LoVo (cell line): ENCODE measurements around the gene CST8.
"Not testable (repeated sequence)": the region's sequence is repeated elsewhere in the genome, so short reads cannot be mapped to it uniquely, and the experiment has no call there.

ENCODE experiments used
- DNase-seq: peaks from one replicate; pipeline ENCODE4 v3.0.0-alpha.2; 2016; ENCODE audit warnings: low spot score

CST8 gene, protein sequence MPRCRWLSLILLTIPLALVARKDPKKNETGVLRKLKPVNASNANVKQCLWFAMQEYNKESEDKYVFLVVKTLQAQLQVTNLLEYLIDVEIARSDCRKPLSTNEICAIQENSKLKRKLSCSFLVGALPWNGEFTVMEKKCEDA

GRCh38 chr20:23490817-23491216 lies at the start of gene CST8:
Gene CST8 (plus strand): TSS chr20:23491117. CDS start chr20:23491668, 551 bp downstream.
- no peak for DNase-seq

DNA sequence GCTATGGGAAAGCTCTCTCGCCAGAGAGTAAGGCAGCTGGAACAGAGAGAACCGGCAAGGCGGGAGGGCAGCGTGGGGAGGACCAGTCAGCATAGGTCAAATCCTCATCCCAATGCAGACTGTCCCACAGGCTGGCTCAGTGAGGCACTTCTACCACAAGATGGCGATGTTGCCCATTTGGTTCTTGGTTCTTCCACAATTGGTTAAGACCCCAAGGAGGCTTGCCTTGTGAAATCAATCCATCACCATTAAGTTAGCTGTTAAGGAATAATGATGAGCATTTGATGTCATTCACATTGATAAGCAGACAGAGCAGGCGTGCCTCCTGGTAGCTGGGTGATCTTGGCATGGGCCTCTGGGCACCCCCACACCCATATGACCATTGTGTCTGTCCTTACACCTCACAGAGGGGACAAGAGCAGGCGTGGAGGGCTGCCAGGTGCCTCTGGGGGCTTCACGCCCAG lies 49.0 kb upstream of the CST8 start:
- DNase-seq = peak; percentile 53

DNA sequence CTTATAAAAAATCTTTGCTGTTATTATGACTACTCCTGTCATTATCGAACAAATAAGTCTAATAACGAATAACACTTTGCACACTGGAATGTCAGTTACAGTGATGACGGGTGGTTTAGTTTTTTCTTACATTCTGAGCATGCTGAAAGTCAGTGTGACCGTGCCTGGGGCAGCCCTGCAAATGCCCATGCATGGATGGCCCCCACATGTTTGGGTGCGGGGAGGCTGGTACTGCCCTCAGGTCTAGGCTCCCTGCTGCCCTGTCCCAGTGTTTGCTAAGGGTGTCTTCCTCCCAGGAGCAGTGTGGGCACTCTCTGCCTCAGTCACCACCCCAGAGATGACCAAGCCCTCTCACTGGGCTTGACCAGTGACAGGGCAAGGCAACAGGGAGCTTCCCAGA lies 48.5 kb upstream of the CST8 start:
- no peak for DNase-seq

GRCh38 chr20:23444859-23445258 lies 46.1 kb upstream of the CST8 start:
- DNase-seq = no peak

DNA sequence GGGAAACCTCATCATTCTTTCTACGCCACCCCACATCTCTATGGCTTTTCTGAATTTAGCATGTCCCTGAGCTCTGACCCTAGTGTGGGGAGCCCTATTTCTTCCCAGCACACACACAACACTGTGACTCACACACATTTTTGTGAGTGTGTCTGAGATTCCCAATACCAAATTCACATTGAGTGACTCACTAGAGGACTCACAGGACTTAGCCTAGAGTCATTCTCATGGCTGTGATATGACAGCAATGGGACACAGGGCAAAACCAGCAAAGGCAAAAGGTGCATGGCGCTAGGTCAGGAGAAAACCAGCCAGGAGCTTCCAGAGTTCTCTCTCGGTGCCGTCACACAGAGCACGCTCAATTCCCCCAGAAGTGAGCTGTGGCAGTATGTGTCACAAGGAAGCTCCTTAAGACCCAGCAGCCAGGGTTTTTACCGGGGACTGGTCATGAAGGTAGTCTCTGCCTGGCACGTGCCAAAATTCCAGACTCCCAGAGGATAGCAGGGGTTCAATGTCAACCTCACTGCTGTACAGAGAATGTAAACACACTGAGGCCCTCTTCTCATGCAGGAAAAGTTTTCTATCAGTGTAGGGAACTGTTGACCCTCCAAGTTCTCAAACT lies 45.2 kb upstream of the CST8 start:
- no peak for DNase-seq

GRCh38 chr20:23446505-23446904 lies 44.4 kb upstream of the CST8 start:
- no peak for DNase-seq

- DNase-seq = no peak
Observed at GRCh38 chr20:23448167-23448566, 42.8 kb upstream of the CST8 start.

DNA sequence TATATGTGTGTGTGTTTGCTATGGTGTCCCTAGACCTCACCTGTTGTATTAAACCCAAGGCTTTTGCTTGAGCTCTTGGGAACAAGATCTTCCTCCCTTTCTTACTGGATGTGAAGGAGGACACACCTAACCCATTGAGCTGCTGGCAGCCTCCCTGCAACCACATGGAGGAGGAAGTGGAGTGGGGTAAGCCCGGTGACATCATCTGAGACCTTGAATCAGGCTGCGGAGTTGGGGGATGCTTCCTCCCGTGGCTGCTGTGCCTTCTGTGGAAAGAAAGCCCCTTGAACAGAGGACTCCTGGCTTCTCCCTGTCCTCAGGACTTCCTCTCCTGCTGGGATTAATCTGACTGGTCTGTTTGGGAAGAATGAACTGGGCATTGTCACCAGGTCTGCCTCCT lies 41.5 kb upstream of the CST8 start:
- no peak for DNase-seq

DNA sequence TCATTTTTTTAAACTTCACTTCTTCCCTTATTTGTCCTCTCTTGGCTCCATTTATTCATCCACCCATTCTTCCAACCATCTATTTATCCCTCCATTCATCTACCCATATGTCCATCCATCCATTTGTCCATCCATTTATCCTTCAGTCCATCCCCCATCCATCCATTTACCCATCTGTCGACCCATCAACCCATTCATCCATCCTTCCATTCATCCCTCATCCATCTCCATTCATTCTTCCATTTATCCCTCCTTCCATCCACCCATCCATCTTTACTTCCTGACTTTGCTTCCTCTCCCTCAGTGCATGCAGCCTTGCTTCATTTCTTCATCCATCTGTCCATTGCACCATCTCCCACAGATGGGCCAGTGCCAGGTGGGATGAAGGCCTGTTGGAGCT lies 40.0 kb upstream of the CST8 start:
- DNase-seq = no peak

- DNase-seq = no peak
Observed at GRCh38 chr20:23451956-23452487, 38.9 kb upstream of the CST8 start.

DNA sequence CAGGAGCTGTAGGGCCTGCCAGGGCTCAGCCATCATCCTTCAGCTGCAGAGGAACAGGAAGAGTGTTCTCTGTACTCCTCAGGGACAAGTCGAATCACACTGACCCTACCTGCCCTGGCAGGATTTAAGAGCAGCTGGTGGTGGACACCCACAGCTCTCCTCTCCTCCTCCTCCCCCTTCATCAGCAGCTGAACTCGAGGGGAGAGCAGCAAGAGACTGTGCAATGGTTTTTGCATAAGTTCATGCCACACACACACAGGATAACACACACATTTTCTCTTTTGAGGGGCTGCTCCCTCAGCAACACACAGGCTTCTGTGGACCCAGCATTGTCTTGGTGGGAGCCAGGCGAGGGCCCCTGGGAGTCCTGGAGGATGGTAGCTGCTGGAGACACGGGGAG lies 38.1 kb upstream of the CST8 start, which contains the start of gene CST11:
TSS of gene CST11 (minus strand) at position 101 of the 400 bp plus-strand sequence. CDS start at position 36, 65 bp downstream.
- no peak for DNase-seq

DNA sequence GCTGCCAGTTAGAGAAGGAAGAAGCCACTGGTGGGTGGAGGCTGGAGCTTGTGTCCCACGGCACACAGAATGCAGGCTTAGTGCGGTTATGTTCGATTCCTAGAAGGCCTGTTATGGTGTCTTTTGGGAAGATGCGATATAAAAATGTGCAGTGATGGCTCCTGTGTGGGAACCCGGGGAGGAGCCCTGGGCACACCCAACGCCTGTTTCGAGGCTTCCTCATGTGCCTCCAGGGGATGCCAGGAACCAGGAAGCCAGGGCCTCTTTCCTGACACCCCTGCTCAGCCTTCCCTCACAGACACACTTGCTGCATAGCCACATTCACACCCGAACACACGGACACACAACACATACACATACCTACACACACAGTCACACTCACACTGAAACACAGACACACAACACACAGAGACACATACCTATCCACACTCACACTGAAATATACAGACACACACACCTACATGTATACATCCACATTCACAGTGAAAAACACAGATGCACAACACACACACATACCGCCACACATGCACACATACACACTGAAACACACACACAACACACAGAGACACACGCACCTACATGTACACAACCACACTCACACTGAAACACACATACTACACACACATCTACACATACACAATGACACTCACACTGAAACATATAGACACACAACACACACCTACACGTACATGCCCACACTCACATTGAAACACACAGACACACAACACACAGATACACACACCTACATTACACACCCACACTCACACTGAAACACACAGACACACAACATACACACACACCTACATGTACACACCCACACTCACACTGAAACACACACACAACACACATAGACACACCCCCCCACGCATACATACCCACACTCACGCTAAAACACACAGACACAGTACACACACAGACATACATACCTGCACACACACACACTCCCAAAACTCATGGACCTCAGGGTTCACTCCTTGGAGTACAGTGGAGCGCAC lies 37.1 kb upstream of the CST8 start:
- DNase-seq = no peak

DNA sequence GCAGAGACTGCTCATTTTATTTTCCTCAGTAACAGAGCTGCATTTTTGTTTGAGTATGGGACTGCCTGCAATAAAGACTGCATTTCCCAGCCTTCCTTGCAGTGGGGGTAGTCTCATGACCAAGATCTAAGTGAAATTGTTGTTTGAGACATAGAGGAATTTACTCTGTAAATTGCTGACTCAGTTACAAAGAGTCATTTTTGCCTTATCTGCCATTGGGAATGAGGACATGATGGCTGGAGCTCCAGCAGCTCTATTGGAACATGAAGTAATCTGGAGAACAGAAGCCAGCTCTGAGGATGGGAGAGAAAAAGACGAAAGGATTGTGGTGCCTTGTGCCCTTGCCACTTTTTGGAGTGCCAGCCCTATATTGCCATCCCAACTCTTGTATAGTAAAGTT lies 36.1 kb upstream of the CST8 start:
- no peak for DNase-seq

DNA sequence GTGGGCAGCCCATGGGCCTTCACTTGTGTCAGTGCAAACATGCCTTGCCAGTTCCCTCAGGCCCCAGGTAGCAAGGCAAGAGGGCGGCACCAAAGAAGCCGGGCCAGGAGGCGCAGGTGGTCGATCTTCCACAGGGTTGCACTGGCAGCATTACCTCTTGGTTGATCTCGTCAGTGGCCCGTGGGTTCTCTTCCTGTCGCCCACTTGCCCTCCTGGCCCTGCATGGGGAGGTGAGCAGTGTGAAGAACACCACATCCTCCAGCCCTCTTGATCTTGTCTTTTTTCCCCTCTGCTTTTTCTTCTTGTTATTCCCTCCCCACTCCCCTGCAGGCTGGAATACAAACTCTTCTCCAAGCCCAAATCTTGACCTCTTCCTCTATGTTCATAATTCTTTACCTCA lies 35.3 kb upstream of the CST8 start:
- DNase-seq = no peak

DNA sequence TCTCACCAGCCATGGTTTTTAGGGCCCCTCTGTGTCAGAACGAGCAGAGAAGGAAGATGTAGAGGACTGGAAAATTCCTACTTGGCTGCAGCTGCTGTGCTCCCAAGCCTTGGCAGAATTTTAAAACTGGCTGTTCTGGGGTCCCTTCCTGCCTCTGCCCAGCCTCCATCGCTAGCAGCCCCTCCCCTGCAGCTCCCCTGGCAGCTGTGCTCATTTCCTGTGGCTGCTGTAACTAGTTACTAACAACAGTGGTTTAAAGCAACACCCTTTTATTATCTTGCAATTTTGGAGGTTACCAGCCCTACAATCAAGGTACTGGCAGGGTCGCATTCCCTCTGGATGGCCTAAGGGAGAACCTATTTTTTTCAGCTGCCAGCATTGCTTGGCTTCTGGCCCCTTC lies 34.5 kb upstream of the CST8 start:
- DNase-seq = no peak

- DNase-seq = no peak
Observed at GRCh38 chr20:23456873-23457272, 34.0 kb upstream of the CST8 start.

GRCh38 chr20:23459461-23460150 lies 31.3 kb upstream of the CST8 start:
- no peak for DNase-seq

GRCh38 chr20:23461180-23461579 lies 29.7 kb upstream of the CST8 start:
- no peak for DNase-seq

- DNase-seq = not testable (repeated sequence)
Observed at GRCh38 chr20:23466961-23467360, 24.0 kb upstream of the CST8 start.

DNA sequence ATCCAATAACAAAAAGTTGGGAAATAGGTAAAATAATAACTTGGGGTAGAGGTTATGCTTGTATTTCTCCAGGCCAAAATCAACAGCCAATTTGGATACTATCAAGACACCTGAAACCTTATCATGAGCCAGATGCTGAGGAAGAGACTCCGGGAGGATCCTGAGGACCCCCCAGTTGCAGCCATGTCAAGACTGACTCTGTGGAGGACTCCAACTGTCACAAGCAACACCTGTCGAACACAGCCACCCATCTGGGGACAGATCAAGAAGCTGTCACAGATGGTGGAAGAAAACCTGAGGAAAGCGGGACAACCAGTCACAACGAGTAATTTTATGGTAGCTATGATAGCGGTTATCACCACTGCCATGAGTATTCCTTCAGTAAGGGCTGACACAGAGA lies 18.6 kb upstream of the CST8 start:
- not testable (repeated sequence) for DNase-seq

- not testable (repeated sequence) for DNase-seq
Observed at GRCh38 chr20:23473293-23473692, 17.6 kb upstream of the CST8 start.

- DNase-seq = no peak
Observed at GRCh38 chr20:23475395-23475794, 15.5 kb upstream of the CST8 start.
